IPS-18c (cell line): ENCODE measurements around the gene AMPD2.

Experiments used
- H3K4me3 ChIP-seq: 2 replicates; pipeline ENCODE4 v1.7.0; 2013; ENCODE audit warnings: low read depth, mild to moderate bottlenecking, low read length, moderate library complexity; ENCODE audit not compliant: insufficient read depth
- H3K9me3 ChIP-seq: one replicate; pipeline ENCODE4 v1.6.1; 2013; ENCODE audit warnings: mild to moderate bottlenecking, low read length, moderate library complexity; ENCODE audit not compliant: control insufficient read depth, insufficient read depth

AMPD2 gene

GRCh38 chr1:109611308-109611990 is 8.2 kb upstream of the AMPD2 start:
- H3K4me3 ChIP-seq: no peak overlapping the region
- no peaks in the 10 kb centered on the region for H3K9me3 ChIP-seq

- H3K4me3 ChIP-seq: no peak overlapping the region
- no peaks in the 10 kb centered on the region for H3K9me3 ChIP-seq
Observed at GRCh38 chr1:109613361-109614147, 6.1 kb upstream of the AMPD2 start.

GRCh38 chr1:109615879-109616278 is 3.8 kb upstream of the AMPD2 start:
- no peak overlapping the region for H3K4me3 ChIP-seq
- H3K9me3 ChIP-seq: no peaks in the 10 kb centered on the region

- Histone ChIP-seq H3K4me3 (no peak overlapping the region), H3K9me3 (no peaks in the 10 kb centered on the region)
Observed at GRCh38 chr1:109616391-109616790, 3.2 kb upstream of the AMPD2 start.

GRCh38 chr1:109617291-109617801 is 2.3 kb upstream of the AMPD2 start:
- Histone ChIP-seq H3K9me3 (no peaks in the 10 kb centered on the region), H3K4me3 (no peak overlapping the region)

GRCh38 chr1:109618661-109619575 is 719 bp upstream of the AMPD2 start:
- no peaks in the 10 kb centered on the region for H3K9me3 ChIP-seq

GRCh38 chr1:109620401-109620791 is 759 bp downstream of the AMPD2 start:
- peak overlapping the region; percentile 77 for H3K4me3 ChIP-seq
- no peaks in the 10 kb centered on the region for H3K9me3 ChIP-seq

More at GRCh38 chr1:109618661-109619575, 719 bp upstream of the AMPD2 start:
- peak overlapping the region; percentile 77; the same call in 1 of the 2 replicates for H3K4me3 ChIP-seq

- Histone ChIP-seq H3K9me3 (no peaks in the 10 kb centered on the region), H3K4me3 (peak overlapping the region; percentile 77)
Observed at GRCh38 chr1:109620841-109621286, 1.2 kb downstream of the AMPD2 start.

- Histone ChIP-seq H3K4me3 (peak overlapping the region; percentile 77), H3K9me3 (no peaks in the 10 kb centered on the region)
Observed at GRCh38 chr1:109621379-109622136, 1.9 kb downstream of the AMPD2 start.

GRCh38 chr1:109622137-109622892 is 2.7 kb downstream of the AMPD2 start:
- no peak overlapping the region for H3K4me3 ChIP-seq

GRCh38 chr1:109622895-109623294 is 3.3 kb downstream of the AMPD2 start:
- Histone ChIP-seq H3K4me3 (no peak overlapping the region), H3K9me3 (no peaks in the 10 kb centered on the region)

More at GRCh38 chr1:109622137-109622892, 2.7 kb downstream of the AMPD2 start:
- H3K9me3 ChIP-seq: no peaks in the 10 kb centered on the region

- no peak overlapping the region for H3K4me3 ChIP-seq
Observed at GRCh38 chr1:109623601-109624161, 4.0 kb downstream of the AMPD2 start.

GRCh38 chr1:109624201-109625010 is 4.8 kb downstream of the AMPD2 start:
- Histone ChIP-seq H3K9me3 (no peaks in the 10 kb centered on the region), H3K4me3 (no peak overlapping the region)

More at GRCh38 chr1:109623601-109624161, 4.0 kb downstream of the AMPD2 start:
- no peaks in the 10 kb centered on the region for H3K9me3 ChIP-seq

- no peak overlapping the region for H3K4me3 ChIP-seq
- H3K9me3 ChIP-seq: no peaks in the 10 kb centered on the region
Observed at GRCh38 chr1:109625176-109625575, 5.5 kb downstream of the AMPD2 start.
